Fibroblast of lung (primary cell): ENCODE data around the gene ANO7. TPM values are rescaled to one million over a fixed set of nuclear protein-coding genes. Genes with fewer than 3 reads are reported as not detected.
A peak's percentile ranks its signal among the peaks of the same experiment; 100 is the strongest.

Experiments
- DNase-seq, 2 donors: peaks; one replicate each; pipeline versions ENCODE4 v3.0.0 to v3.0.0-alpha.2; 2010; ENCODE audit warnings: low read depth in 2 of 2
- H2AFZ ChIP-seq: 2 replicates; pipeline ENCODE4 v1.5.1; 2012; ENCODE audit warnings: low read length, control low read depth, inconsistent platforms
- H3K27ac ChIP-seq: 2 replicates; pipeline ENCODE4 v1.5.1; 2011; ENCODE audit warnings: low read length, control low read depth; ENCODE audit not compliant: insufficient read depth
- H3K27me3 ChIP-seq: 2 replicates; pipeline ENCODE4 v1.5.1; 2011; ENCODE audit warnings: mild to moderate bottlenecking, low read length; ENCODE audit not compliant: control insufficient read depth, insufficient read depth
- H3K36me3 ChIP-seq: 2 replicates; pipeline ENCODE4 v1.5.1; 2011; ENCODE audit warnings: low read length; ENCODE audit not compliant: control insufficient read depth, insufficient read depth
- H3K4me1 ChIP-seq: 2 replicates; pipeline ENCODE4 v1.5.1; 2011; ENCODE audit warnings: low read length; ENCODE audit not compliant: control insufficient read depth, insufficient read depth; ENCODE audit errors: extremely low read depth
- H3K4me2 ChIP-seq: 2 replicates; pipeline ENCODE4 v1.5.1; 2011; ENCODE audit warnings: low read length, control low read depth; ENCODE audit not compliant: insufficient read depth; ENCODE audit errors: extremely low read depth
- H3K4me3 ChIP-seq, 4 experiments: fragments of 200-600 bp in 1 of 4; sonication (generic) in 1 of 4; replicated peaks in 1 of 4; 2 replicates each; pipeline ENCODE4 v1.5.1; 2011 to 2016; ENCODE audit warnings: low read length in 4 of 4, low read depth in 3 of 4, mild to moderate bottlenecking in 3 of 4, control low read depth in 2 of 4, inconsistent platforms in 1 of 4, mixed read lengths in 1 of 4; ENCODE audit not compliant: insufficient read depth in 1 of 4; ENCODE audit errors: control extremely low read depth in 1 of 4
- H3K79me2 ChIP-seq: 2 replicates; pipeline ENCODE4 v1.5.1; 2012; ENCODE audit warnings: mild to moderate bottlenecking, low read length, inconsistent platforms; ENCODE audit not compliant: control insufficient read depth, insufficient read depth
- H3K9ac ChIP-seq: 2 replicates; pipeline ENCODE4 v1.5.1; 2011; ENCODE audit warnings: mild to moderate bottlenecking, low read length, control low read depth; ENCODE audit not compliant: insufficient read depth
- H3K9me3 ChIP-seq: 2 replicates; pipeline ENCODE4 v1.5.1; 2012; ENCODE audit warnings: low read depth, low read length; ENCODE audit not compliant: control insufficient read depth, insufficient read depth
- H4K20me1 ChIP-seq: 2 replicates; pipeline ENCODE4 v1.5.1; 2011; ENCODE audit warnings: low read length; ENCODE audit not compliant: control insufficient read depth, insufficient read depth; ENCODE audit errors: extremely low read depth
- CTCF ChIP-seq, 2 donors: IDR thresholded peaks in 1 of 2; conservative IDR thresholded peaks in 1 of 2; 1 replicate in 1 of 2; 2 replicates in 1 of 2; pipeline ENCODE4 v1.5.1; 2011 to 2012; ENCODE audit warnings: low read length in 2 of 2, control low read depth in 1 of 2, inconsistent platforms in 1 of 2, low read depth in 1 of 2, mild to moderate bottlenecking in 1 of 2
- EZH2 ChIP-seq: IDR thresholded peaks from 2 replicates; pipeline ENCODE4 v1.5.1; 2012; ENCODE audit warnings: low read length, control low read depth, mild to moderate bottlenecking; ENCODE audit errors: missing control alignments
- polyA plus RNA-seq, 2 donors: library from polyadenylated mRNA; depleted of rRNA in 1 of 2; stranded (reverse) in 1 of 2; unstranded in 1 of 2; fragments of >200 nt; gene quantifications; 2 replicates each; pipeline ENCODE4 v1.2.1, GENCODE V29; 2011 to 2012; ENCODE audit warnings: missing spikeins in 1 of 2
- total RNA-seq: library from RNA; depleted of rRNA; stranded (reverse); fragments of >200 nt; gene quantifications from 2 replicates; pipeline ENCODE4 v1.2.1, GENCODE V29; 2014

The ANO7 gene
- total and polyA plus RNA-seq, 2 donors (not counting 1 experiment from before 2014, with no cell fraction given), result 0.50 TPM

- no peak overlapping the region for H3K4me3 ChIP-seq
- no peak overlapping the region for H3K4me2 ChIP-seq
- TF ChIP-seq EZH2, result no peak
- TF ChIP-seq CTCF (conservative IDR thresholded peaks at IDR 0.05 in 1 of 2, IDR thresholded peaks at IDR 0.05 in 1 of 2; ENCODE audit: low read depth in 1 of 2, low read length in 2 of 2), result no peak
- H3K27ac ChIP-seq, result no peak overlapping the region
- DNase-seq, result no peak
- H3K27me3 ChIP-seq, result no peaks in the 10 kb centered on the region
- H3K4me1 ChIP-seq, result peaks cover 10% of the 10 kb centered on the region
- H4K20me1 ChIP-seq, result no peaks in the 10 kb centered on the region
- H3K36me3 ChIP-seq, result peaks cover 13% of the 10 kb centered on the region
- no peak overlapping the region for H2AFZ ChIP-seq
- H3K9me3 ChIP-seq, result no peaks in the 10 kb centered on the region
- H3K79me2 ChIP-seq, result peaks cover 14% of the 10 kb centered on the region
- H3K9ac ChIP-seq, result no peak overlapping the region
These were observed 32.5 kb upstream of the ANO7 start for GRCh38 chr2:241155936-241156335.

GRCh38 chr2:241156971-241157441 lies 31.5 kb upstream of the ANO7 start:
- Histone ChIP-seq H3K36me3 (peaks cover 13% of the 10 kb centered on the region), H4K20me1 (no peaks in the 10 kb centered on the region), H3K9me3 (no peaks in the 10 kb centered on the region), H3K79me2 (peaks cover 5% of the 10 kb centered on the region), H3K4me1 (peaks cover 6% of the 10 kb centered on the region), H3K9ac (no peak overlapping the region), H3K4me2 (no peak overlapping the region), H3K27ac (no peak overlapping the region), H3K4me3 (no peak overlapping the region), H2AFZ (no peak overlapping the region), H3K27me3 (no peaks in the 10 kb centered on the region)
- no peak for DNase-seq
- no peak for TF ChIP-seq CTCF (conservative IDR thresholded peaks at IDR 0.05 in 1 of 2, IDR thresholded peaks at IDR 0.05 in 1 of 2; ENCODE audit: low read depth in 1 of 2, low read length in 2 of 2)
- TF ChIP-seq EZH2, result no peak

- no peak overlapping the region for H3K4me2 ChIP-seq
- no peak overlapping the region for H3K9ac ChIP-seq
- H2AFZ ChIP-seq, result no peak overlapping the region
- peaks cover 2% of the 10 kb centered on the region for H3K79me2 ChIP-seq
- H4K20me1 ChIP-seq, result no peaks in the 10 kb centered on the region
- TF ChIP-seq CTCF (conservative IDR thresholded peaks at IDR 0.05 in 1 of 2, IDR thresholded peaks at IDR 0.05 in 1 of 2; ENCODE audit: low read depth in 1 of 2, low read length in 2 of 2) (no peak), EZH2 (no peak)
- peaks cover 15% of the 10 kb centered on the region for H3K36me3 ChIP-seq
- peak in 1 of 2 donors; percentile 45 for DNase-seq
- H3K27me3 ChIP-seq, result no peaks in the 10 kb centered on the region
- H3K9me3 ChIP-seq, result no peaks in the 10 kb centered on the region
- H3K4me3 ChIP-seq, result no peak overlapping the region
- no peak overlapping the region for H3K27ac ChIP-seq
- H3K4me1 ChIP-seq, result peaks cover 7% of the 10 kb centered on the region
These were observed 30.5 kb upstream of the ANO7 start for GRCh38 chr2:241157841-241158545.
